BLaER1 treated with 17β-estradiol and CSF1 and Interleukin-3, amounts not matched to agents 10 nM and 100 nM (cell line): ENCODE measurements around the gene SLC25A26.
"Not testable (repeated sequence)": the region's sequence is repeated elsewhere in the genome, so short reads cannot be mapped to it uniquely, and the experiment has no call there.

Experiments
- H3K27ac ChIP-seq, 11 experiments: shearing (Covaris generic); formaldehyde crosslinking; 2 replicates each; pipeline ENCODE4 v1.8.1; 2022
- H3K27me3 ChIP-seq, 11 experiments: shearing (Covaris generic); formaldehyde crosslinking; 2 replicates each; pipeline ENCODE4 v1.8.1; 2022
- H3K36me3 ChIP-seq, 11 experiments: shearing (Covaris generic); formaldehyde crosslinking; 2 replicates each; pipeline ENCODE4 v1.8.1; 2022
- H3K4me1 ChIP-seq, 10 experiments: shearing (Covaris generic); formaldehyde crosslinking; 2 replicates each; pipeline ENCODE4 v1.8.1; 2022
- H3K4me2 ChIP-seq, 11 experiments: shearing (Covaris generic); formaldehyde crosslinking; 2 replicates each; pipeline ENCODE4 v1.8.1; 2022
- H3K4me3 ChIP-seq, 10 experiments: shearing (Covaris generic); formaldehyde crosslinking; 2 replicates each; pipeline ENCODE4 v1.8.1; 2022
- H3K9ac ChIP-seq, 11 experiments: shearing (Covaris generic); formaldehyde crosslinking; 2 replicates each; pipeline ENCODE4 v1.8.1; 2022
- H3K9me3 ChIP-seq, 11 experiments: shearing (Covaris generic); formaldehyde crosslinking; replicated peaks in 1 of 11; 2 replicates each; pipeline ENCODE4 v1.8.1; 2022
- H4K20me1 ChIP-seq, 11 experiments: shearing (Covaris generic); formaldehyde crosslinking; 2 replicates each; pipeline ENCODE4 v1.8.1; 2022
- Cebpa-rat ChIP-seq, 11 experiments: shearing (Covaris generic); IDR thresholded peaks; 2 replicates each; pipeline ENCODE4 v1.8.1; 2022

SLC25A26 gene

GRCh38 chr3:66215106-66215505 is 5.7 kb upstream of the SLC25A26 start:
- no peak for TF ChIP-seq Cebpa-rat (IDR thresholded peaks at IDR 0.05)
- H3K36me3 ChIP-seq: no peaks in the 10 kb centered on the region
- no peak overlapping the region for H3K4me2 ChIP-seq
- peaks cover 2 to 6% (median 4%) of the 10 kb centered on the region in 10 experiments; a peak in 12 of 20 replicates for H3K4me1 ChIP-seq
- no peak overlapping the region for H3K27ac ChIP-seq
- no peaks in the 10 kb centered on the region for H3K27me3 ChIP-seq
- H3K9ac ChIP-seq: no peak overlapping the region
- no peaks in the 10 kb centered on the region for H4K20me1 ChIP-seq
- no peak overlapping the region for H3K4me3 ChIP-seq
- H3K9me3 ChIP-seq: no peaks in the 10 kb centered on the region

- Histone ChIP-seq H3K4me2 (peak overlapping the region; percentile 56 to 94 (median 77); a peak in 21 of 22 replicates), H3K4me3 (peak overlapping the region; percentile 71 to 92 (median 84)), H3K4me1 (peaks cover 12 to 19% (median 16%) of the 10 kb centered on the region in 10 experiments), H3K36me3 (peaks cover 0 to 27% (median 19%) of the 10 kb centered on the region in 11 experiments; a peak in 15 of 22 replicates), H3K27me3 (no peaks in the 10 kb centered on the region), H3K27ac (peak overlapping the region in 6 of 11 experiments; percentile 81 to 91 (median 88); a peak in 7 of 22 replicates), H3K9me3 (0 out of 22 replicates have a peak, but pooled peaks cover 0 to 2% (median 0%) of the 10 kb centered on the region in 11 experiments), H4K20me1 (peaks cover 0 to 8% (median 0%) of the 10 kb centered on the region in 11 experiments; a peak in 3 of 22 replicates), H3K9ac (peak overlapping the region in 9 of 11 experiments; percentile 75 to 93 (median 87); a peak in 10 of 22 replicates)
- TF ChIP-seq Cebpa-rat (IDR thresholded peaks at IDR 0.05): no peak
These were observed 735 bp upstream of the SLC25A26 start for GRCh38 chr3:66220066-66220465.

GRCh38 chr3:66224220-66224619 is 3.4 kb downstream of the SLC25A26 start:
- Histone ChIP-seq H3K27ac (no peak overlapping the region), H3K27me3 (no peaks in the 10 kb centered on the region), H3K4me2 (no peak overlapping the region), H3K9me3 (0 out of 22 replicates have a peak, but pooled peaks cover 0 to 3% (median 0%) of the 10 kb centered on the region in 11 experiments), H4K20me1 (peaks cover 0 to 47% (median 5%) of the 10 kb centered on the region in 11 experiments; a peak in 8 of 22 replicates), H3K4me1 (peaks cover 12 to 30% (median 18%) of the 10 kb centered on the region in 10 experiments), H3K36me3 (peaks cover 0 to 38% (median 23%) of the 10 kb centered on the region in 11 experiments; a peak in 15 of 22 replicates), H3K9ac (no peak overlapping the region), H3K4me3 (no peak overlapping the region)
- no peak for TF ChIP-seq Cebpa-rat (IDR thresholded peaks at IDR 0.05)

- H3K9ac ChIP-seq, H3K9me3 ChIP-seq, H3K4me3 ChIP-seq, H3K27ac ChIP-seq, H3K4me2 ChIP-seq, H3K27me3 ChIP-seq: not testable (repeated sequence)
- peaks cover 7 to 31% (median 17%) of the 10 kb centered on the region in 10 experiments; a peak in 18 of 20 replicates for H3K4me1 ChIP-seq
- peaks cover 0 to 65% (median 9%) of the 10 kb centered on the region in 11 experiments; a peak in 9 of 22 replicates for H4K20me1 ChIP-seq
- peaks cover 0 to 38% (median 23%) of the 10 kb centered on the region in 11 experiments; a peak in 15 of 22 replicates for H3K36me3 ChIP-seq
These were observed 5.3 kb downstream of the SLC25A26 start for GRCh38 chr3:66226093-66226492.

- no peaks in the 10 kb centered on the region for H3K27me3 ChIP-seq
- TF ChIP-seq Cebpa-rat (IDR thresholded peaks at IDR 0.05): no peak
- peaks cover 0 to 38% (median 23%) of the 10 kb centered on the region in 11 experiments; a peak in 15 of 22 replicates for H3K36me3 ChIP-seq
- no peak overlapping the region for H3K4me3 ChIP-seq
- peaks cover 0 to 66% (median 9%) of the 10 kb centered on the region in 11 experiments; a peak in 9 of 22 replicates for H4K20me1 ChIP-seq
- H3K4me1 ChIP-seq: peaks cover 0 to 23% (median 9%) of the 10 kb centered on the region in 10 experiments; a peak in 13 of 20 replicates
- 0 out of 22 replicates have a peak, but pooled peaks cover 0 to 3% (median 0%) of the 10 kb centered on the region in 11 experiments for H3K9me3 ChIP-seq
- H3K4me2 ChIP-seq: no peak overlapping the region
- H3K9ac ChIP-seq: no peak overlapping the region
- no peak overlapping the region for H3K27ac ChIP-seq
These were observed 6.2 kb downstream of the SLC25A26 start for GRCh38 chr3:66227051-66227450.

GRCh38 chr3:66227915-66228314 is 7.1 kb downstream of the SLC25A26 start:
- TF ChIP-seq Cebpa-rat (IDR thresholded peaks at IDR 0.05): no peak
- Histone ChIP-seq H3K9ac (no peak overlapping the region), H3K9me3 (0 out of 22 replicates have a peak, but pooled peaks cover 0 to 3% (median 0%) of the 10 kb centered on the region in 11 experiments), H4K20me1 (peaks cover 0 to 74% (median 15%) of the 10 kb centered on the region in 11 experiments; a peak in 10 of 22 replicates), H3K36me3 (peaks cover 0 to 29% (median 18%) of the 10 kb centered on the region in 11 experiments; a peak in 15 of 22 replicates), H3K4me3 (no peak overlapping the region), H3K4me1 (peaks cover 0 to 22% (median 5%) of the 10 kb centered on the region in 10 experiments; a peak in 8 of 20 replicates), H3K27ac (no peak overlapping the region), H3K4me2 (no peak overlapping the region), H3K27me3 (no peaks in the 10 kb centered on the region)

GRCh38 chr3:66228707-66229106 is 7.9 kb downstream of the SLC25A26 start:
- H3K9me3 ChIP-seq: 0 out of 22 replicates have a peak, but pooled peaks cover 0 to 3% (median 0%) of the 10 kb centered on the region in 11 experiments
- no peaks in the 10 kb centered on the region for H3K27me3 ChIP-seq
- no peak overlapping the region for H3K9ac ChIP-seq
- no peak for TF ChIP-seq Cebpa-rat (IDR thresholded peaks at IDR 0.05)
- H3K27ac ChIP-seq: no peak overlapping the region
- H3K36me3 ChIP-seq: peaks cover 0 to 21% (median 11%) of the 10 kb centered on the region in 11 experiments; a peak in 13 of 22 replicates
- peaks cover 0 to 82% (median 17%) of the 10 kb centered on the region in 11 experiments; a peak in 10 of 22 replicates for H4K20me1 ChIP-seq
- peaks cover 0 to 22% (median 5%) of the 10 kb centered on the region in 10 experiments; a peak in 8 of 20 replicates for H3K4me1 ChIP-seq
- peak overlapping the region in 1 of 11 experiments; percentile 10; a peak in 1 of 22 replicates for H3K4me2 ChIP-seq
- no peak overlapping the region for H3K4me3 ChIP-seq

GRCh38 chr3:66229931-66230330 is 9.1 kb downstream of the SLC25A26 start:
- Histone ChIP-seq H3K4me3 (no peak overlapping the region), H3K9me3 (peaks cover 0 to 9% (median 0%) of the 10 kb centered on the region in 11 experiments; a peak in 1 of 22 replicates), H3K36me3 (peaks cover 0 to 13% (median 5%) of the 10 kb centered on the region in 11 experiments; a peak in 11 of 22 replicates), H3K4me2 (no peak overlapping the region), H3K27me3 (no peaks in the 10 kb centered on the region), H3K4me1 (peaks cover 0 to 22% (median 5%) of the 10 kb centered on the region in 10 experiments; a peak in 8 of 20 replicates), H3K27ac (no peak overlapping the region), H4K20me1 (peaks cover 0 to 86% (median 17%) of the 10 kb centered on the region in 11 experiments; a peak in 10 of 22 replicates), H3K9ac (no peak overlapping the region)
- no peak for TF ChIP-seq Cebpa-rat (IDR thresholded peaks at IDR 0.05)

- peaks cover 0 to 65% (median 17%) of the 10 kb centered on the region in 11 experiments; a peak in 10 of 22 replicates for H4K20me1 ChIP-seq
- H3K27me3 ChIP-seq: no peaks in the 10 kb centered on the region
- peaks cover 0 to 16% (median 5%) of the 10 kb centered on the region in 11 experiments; a peak in 8 of 22 replicates for H3K9me3 ChIP-seq
- H3K27ac ChIP-seq: no peak overlapping the region
- no peak overlapping the region for H3K9ac ChIP-seq
- peaks cover 0 to 20% (median 5%) of the 10 kb centered on the region in 10 experiments; a peak in 8 of 20 replicates for H3K4me1 ChIP-seq
- TF ChIP-seq Cebpa-rat (IDR thresholded peaks at IDR 0.05): no peak
- H3K36me3 ChIP-seq: peaks cover 0 to 21% (median 12%) of the 10 kb centered on the region in 11 experiments; a peak in 13 of 22 replicates
- no peak overlapping the region for H3K4me2 ChIP-seq
- H3K4me3 ChIP-seq: no peak overlapping the region
These were observed 12.2 kb downstream of the SLC25A26 start for GRCh38 chr3:66233033-66233432.
